GM21381 (cell line): ENCODE data around the gene CGNL1.

Source experiments
- ATAC-seq: cut with Tn5 transposase; IDR thresholded peaks from one replicate; pipeline ENCODE4 v1.9.1; 2021; ENCODE audit warnings: mild to moderate bottlenecking, moderate library complexity; ENCODE audit not compliant: unreplicated experiment

CGNL1 gene

DNA sequence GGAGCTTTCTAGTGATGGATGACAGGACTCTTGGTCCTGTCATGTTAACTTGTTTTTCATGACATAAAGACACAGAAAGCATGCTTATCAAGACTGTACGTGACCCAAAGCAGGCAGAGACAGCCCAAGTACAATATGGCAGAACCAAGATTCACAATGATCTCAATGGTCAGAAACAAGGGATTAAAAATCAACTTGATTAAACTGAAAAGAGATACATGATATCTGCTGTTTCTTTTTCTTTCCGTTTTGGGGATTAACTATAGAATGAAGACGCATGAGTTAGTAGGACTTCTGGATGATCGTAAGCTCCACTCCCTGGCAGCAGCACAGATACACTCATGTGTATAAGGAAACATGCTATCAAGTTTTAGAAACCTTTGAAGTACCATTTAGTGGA is 117.0 kb downstream of the CGNL1 start:
- no peak for ATAC-seq

DNA sequence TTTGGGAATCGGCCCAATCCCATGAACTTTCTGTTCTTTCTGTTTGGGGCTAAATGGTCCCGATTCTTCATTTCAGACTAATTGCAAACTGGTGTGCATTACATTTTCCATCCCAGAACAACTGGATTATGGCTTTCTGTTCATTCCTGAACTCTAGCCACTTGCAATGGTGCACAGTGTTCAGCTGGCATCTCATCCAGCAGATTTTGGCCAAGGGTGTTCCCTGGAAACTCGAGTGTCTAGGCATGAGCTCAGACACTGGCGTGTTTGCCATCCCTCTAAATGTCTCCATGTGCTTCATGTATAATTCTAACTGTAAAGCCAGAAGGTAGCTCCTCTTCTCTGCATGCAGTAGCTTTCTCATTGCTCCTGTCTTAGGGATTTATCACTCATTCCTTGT is 118.3 kb downstream of the CGNL1 start:
- no peak for ATAC-seq

DNA sequence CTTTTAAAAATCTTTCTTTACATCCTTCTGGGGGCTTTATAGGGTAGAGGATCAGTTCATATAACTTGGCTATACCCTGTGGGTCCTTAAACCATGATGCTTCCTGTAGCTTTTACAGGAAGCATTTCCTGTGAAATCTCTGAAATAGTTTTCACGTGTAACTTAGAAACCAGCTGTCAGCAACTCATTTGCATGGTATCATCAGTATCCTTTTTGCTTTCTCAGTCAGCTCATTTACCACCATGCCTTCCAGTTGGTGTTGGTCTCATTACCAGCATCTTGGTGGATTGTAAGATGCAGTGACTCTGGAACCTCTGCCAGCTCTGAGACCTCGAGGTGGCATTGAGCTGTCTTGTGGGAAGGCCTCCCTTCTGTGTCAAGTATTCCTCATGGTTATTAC is 118.7 kb downstream of the CGNL1 start:
- no peak for ATAC-seq

DNA sequence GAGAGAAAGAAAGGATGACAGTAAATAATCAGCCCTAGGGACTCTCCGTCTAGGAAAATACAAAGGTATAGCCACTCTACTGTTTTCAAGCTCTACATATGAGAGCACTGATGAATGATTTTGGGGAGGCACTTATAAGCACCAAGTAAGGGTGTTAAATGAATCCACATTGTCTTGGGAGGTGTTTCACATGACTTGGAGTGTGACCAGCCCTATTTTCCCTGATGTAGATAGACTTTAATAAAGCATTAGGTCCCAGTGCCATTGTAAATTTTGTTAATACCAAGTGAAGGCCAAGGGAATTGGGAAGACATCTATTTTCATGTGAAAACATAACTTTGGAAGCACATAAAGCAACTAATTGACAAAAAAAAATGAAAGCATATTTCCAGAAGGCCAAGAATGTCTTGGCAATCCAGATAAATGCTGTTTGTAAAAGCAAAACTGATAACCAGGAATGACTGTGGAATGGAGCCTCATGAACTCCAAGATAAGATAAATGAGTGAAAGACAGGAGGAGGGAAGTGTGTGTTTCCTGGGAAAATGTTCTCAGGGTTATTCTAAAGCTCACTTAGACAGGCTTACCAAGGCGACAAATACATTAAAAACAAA is 119.4 kb downstream of the CGNL1 start:
- no peak for ATAC-seq

DNA sequence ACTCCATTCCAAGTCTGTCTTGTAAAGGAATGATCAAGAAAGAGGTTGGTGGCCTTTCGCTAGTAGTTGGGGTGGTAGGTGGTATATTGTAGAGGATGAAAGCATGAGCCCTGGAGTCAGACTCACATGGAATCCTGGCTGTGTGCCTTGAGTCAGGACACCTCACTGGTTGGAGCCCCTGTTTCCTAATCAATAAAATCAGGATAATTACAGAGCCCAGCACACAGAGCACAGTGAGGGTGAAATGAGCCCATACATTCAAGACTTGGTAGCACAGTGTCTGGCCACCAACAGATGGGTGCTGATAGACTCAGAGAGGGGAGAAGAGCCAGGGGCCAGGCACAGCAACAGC is 120.3 kb downstream of the CGNL1 start:
- ATAC-seq: no peak

DNA sequence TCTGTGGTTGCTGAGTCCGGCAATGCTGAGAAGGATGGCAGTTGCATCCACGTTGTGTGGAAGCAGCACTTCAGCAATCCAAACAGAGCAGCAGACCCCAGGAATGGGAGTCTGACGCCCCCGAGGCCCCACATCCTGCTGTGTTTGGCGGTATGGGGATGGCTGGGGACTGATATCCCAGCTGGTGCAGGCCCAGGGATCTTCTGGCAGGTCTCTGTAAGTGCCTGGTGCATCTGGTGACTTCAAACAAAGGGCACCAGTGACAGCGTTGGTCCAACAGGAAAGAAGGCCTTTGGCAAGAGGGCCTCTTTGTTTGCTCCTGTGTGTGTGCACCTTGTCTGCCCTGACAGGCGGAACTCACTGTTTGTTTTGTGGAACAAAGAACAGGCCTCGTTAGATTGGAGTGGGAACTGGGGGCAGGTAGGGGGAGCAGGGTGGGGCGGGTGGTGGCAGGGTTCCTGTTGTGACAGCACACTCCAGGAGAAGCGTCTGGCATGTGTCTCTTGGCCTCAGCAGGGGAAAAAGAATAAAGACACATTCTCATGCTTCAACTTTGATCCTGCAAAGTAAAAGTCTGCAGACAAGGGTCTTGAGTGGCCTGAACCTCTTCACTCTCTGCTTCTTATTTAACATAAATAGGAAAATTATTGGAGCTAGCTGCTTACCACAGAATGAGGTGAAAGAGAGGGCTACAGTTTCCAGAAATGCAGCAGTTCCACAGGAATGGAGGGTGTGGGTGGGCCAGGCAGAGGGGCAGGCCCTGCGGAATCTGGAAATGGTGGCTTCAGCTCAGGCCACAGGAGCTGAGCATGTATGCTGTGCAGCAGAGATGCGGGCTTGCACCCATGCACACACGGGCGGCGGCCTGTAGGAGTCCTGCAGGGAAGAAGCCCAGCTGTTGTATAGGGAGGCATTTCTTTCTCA is 120.9 kb downstream of the CGNL1 start:
- no peak for ATAC-seq

DNA sequence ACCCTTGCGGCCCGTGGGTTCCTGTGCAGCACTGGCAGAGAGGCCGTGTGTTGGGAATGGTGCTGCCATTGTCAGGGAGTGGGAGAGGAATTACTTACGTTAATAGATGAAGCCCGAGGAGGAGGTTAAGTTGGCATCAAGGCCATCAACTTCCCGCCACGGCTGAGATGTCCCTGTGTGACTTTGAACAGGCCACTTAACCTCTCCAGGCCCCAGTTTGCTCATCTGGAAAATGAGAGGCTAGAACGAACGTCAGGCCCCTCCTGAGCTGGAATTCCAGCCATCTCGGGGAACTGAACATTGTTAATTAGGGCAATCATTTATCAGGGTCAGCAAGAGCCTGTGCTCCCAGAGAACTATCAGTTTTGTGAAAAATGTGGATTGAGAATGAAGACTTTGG is 124.0 kb downstream of the CGNL1 start:
- no peak for ATAC-seq

DNA sequence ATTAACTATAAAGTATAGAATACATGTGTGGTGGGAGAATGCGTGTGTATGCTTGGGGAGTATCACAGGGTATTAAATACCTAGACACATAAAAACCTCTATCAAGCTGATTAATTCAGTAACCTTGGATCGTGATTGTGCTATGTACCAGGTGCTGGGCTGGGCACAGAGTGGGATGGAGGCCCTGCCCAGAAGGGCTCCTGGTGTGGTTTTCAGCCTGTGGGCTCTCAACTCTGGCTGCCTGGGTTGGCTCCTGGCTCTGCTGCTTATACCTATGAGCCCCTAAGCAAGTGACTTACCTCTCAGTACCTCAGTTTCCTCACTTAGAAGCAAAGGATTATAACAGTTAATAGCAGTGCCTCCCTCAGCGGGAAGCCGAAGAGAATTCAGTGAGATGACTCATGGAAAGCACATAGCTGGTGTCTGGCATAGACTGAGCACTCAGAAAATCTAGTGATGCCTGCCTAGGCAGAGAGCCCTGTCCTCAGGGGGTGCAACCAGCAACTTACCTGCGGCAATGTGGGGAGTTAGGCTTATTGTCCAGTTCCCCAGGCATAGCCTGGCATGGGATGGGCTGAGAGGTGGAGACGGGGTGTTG is 124.8 kb downstream of the CGNL1 start:
- ATAC-seq: no peak

DNA sequence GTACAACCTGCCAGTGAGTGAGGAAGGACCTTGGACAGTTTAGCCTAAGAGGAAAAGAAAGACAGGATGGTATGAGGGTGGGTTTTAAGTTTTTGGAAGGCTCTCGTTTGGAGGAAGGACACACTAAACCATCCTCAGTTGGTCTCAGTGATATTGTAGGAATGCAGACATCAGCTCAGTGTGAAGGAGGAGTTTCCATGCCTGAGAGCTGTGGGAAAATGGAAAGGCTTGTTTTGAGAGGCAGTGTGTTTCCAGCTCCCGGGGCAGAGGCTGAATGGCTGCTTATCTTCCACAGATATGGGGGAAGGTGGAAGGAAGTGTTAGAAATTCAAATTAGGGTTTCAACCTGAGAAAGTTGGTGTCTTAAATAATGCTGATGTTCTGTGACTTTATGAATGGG is 125.8 kb downstream of the CGNL1 start:
- ATAC-seq: no peak

DNA sequence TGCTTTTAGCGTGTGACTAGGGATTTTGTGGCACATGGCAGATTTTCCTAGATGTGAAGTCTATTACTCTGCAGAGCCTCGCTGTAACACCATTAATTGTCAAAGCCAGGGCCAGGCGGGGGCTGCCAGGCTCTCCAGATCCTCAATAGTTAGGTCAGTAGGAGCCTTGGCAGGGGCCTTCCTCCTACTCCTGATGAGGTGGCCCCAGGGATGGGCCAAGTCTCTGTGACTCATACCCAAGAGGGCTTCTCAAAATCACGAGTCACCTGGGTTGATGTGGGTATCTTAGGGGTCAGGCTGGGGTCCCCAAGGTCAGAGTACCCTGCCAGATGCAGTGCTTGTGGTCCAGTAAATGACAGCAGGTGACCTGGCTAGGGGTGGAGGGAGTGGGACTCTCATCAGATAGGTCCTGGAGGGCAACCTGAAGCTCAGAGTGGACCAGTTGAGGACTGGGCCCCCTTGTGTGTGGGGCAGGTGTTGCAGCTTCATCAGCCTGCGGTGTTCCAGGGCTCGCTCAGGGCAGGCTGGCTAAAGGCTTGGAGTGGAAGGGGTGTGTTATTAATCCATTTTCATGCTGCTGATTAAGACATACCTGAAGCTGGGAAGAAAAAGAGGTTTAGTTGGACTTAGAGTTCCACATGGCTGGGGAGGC is 126.9 kb downstream of the CGNL1 start:
- no peak for ATAC-seq

DNA sequence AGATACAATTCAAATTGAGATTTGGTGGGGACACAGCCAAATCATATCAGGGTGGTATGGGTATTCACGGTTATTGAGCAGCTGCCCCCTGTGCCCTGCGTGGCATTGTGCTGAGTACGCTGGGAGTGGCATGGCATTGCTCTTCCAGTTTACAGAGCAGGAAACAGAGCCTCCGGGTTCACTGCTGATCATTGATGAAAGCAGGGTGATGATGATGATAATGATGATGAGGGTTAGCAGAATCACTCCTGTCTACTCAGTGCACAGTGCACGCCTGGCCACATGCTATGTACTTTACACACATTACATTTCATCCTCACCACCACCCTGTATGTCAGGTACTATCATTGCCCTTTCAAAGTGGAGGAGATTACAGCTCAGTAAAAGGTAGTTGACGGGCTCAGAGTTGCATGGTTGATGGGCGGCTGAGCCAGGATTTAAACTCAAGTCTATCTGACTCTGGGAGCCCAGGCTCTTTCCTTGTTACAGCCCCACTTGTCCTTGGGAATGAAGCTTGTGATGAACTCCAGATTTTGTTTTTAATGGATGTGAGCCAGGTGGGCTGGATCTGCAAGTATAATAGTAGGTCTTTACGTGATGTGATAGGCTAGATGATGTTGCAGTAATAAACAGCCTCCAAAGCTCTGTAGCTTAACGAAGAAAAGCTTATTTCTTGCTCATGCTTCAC is 127.8 kb downstream of the CGNL1 start:
- no peak for ATAC-seq

DNA sequence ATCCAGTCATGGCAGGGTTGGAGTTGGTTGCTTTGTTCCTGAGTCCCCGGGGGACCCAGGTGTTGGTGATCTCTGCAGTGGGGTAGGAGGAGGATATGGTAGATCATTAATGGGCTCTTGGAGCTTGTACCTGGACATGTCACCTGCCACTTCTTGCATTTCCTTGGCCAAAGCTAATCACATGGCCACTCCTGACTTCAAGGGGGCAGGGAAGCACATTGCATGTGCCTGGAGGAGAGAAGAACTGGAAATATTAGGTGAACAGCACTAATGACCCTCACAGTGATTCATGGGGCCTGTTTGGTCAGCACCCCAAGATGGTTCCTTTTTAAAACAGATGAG is 128.3 kb downstream of the CGNL1 start:
- no peak for ATAC-seq

DNA sequence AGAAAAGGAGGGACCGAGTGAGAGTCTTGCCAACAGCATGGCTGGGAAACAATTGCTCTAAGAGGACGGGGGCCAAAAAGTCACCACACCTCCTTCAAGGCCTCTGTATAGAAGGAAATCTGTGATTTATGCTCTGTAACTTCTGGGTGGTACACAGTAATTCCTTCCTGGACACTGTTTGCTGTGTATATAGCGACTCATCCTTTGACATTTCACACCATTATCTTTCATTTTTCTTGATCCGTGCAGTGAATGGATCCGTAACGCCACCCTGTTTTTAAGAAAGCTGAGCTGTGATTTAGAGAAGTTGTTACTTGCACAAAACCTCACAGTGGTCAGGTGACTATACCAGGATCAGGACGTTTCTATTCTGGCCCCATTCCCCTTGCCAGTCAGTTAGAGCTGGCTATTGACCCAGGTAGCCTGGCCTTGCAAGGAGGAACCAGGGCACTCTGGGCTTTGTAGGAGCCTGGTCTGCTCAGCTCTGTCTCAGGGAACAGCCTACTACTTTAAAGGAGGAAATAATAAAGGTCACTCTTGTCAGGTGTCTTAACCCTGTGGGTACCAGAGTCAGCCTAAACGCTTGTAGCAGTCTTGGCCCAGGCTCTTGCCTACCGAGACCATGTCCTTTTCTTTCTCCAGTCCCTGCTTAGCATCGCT is 128.9 kb downstream of the CGNL1 start:
- ATAC-seq: no peak

DNA sequence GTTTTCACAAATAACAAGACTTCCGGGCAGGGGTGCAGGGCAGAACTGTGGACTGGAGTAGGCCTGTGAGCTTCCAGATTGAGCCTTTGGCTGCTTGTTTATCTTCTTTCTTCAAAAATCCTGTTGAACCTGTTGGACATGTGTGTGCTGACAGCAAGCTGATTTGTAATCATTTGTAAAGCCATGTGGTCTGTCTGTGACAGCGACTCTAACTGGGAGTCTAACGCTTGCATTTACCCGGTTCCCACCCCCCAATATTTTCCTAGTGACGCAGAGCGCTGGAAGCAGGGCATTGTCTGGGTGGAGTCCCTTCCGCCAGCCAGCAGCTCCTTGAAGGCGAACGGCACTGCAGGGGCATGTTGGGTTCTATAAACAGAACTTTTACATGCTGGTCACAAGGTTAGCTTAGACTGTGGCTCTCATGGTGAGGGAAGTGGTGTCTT is 129.7 kb downstream of the CGNL1 start:
- ATAC-seq: no peak

DNA sequence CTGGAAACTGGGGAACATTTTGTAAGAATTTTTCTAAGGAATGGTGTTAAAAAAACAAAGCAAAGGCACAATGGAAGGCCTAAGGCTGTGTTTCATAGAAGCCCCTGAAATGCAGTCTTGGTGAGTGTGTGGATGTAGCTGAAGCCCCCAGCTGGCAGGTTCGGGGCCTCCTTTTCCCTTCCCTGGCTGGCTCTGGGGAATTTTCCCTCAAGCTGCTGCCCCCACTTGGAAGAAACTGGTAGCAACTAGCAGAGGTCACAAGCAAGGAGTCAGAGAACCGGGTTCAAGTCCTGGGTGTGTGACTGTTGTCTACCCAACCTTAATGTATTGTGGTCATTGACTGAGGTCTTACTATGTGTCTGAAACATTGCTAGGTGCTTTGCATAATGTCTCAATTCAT is 130.1 kb downstream of the CGNL1 start:
- no peak for ATAC-seq

DNA sequence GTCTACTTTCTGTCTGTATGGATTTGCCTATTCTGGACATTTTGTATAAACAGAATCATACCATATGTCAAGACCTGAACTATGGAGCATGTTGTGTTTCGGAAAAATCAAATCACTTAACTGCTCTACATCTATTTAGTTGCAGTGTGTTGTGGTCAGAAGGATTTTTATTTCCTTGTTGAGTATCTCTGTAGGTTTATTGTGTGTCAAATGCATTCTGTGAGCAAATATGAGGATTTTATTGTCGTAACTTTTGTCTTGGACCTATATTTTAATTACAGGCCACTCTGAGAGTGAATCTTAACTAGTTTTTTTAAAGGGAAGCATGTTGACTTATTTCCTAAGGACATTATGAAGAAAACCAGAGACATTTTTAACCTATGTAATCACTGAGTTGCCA is 130.8 kb downstream of the CGNL1 start:
- ATAC-seq: no peak

DNA sequence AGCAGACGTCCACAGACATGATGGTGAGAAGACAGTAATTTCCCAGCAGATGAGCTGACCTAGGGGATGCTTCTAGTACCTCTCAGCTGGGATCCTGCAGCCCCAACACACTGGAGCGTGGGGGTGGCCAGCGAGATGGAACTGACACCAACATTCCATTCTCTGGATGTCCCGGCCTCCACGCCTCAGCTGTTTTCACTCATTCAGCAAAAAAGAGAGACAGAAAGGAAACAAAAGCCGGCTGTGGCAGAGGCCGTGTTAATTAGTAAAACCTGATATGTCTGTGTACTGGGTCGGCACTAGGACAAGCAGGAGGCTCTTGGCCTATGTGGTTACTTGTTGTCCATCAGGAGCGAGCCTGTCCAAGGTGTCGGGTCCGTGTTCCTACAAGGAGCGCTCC is 132.8 kb downstream of the CGNL1 start:
- ATAC-seq: no peak

DNA sequence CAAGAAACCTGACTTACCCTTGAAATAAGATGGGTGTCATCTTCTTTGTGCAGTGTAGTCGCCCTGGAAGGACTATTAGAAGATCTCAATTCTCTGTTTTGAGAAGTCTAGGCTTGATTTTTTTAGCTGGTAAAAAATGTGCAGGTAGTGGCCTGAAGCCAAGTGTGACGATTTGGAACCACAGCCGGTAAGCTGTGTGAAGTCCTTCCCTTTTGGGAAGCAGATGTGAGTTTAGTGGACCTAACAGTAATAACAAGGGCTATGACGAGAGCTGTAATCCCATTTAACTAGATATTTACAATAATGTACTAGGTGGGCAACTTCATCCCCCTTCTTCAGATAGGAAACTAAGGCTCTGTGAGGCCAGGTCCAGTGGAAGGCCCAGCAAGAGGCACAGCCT is 133.7 kb downstream of the CGNL1 start:
- ATAC-seq: no peak

DNA sequence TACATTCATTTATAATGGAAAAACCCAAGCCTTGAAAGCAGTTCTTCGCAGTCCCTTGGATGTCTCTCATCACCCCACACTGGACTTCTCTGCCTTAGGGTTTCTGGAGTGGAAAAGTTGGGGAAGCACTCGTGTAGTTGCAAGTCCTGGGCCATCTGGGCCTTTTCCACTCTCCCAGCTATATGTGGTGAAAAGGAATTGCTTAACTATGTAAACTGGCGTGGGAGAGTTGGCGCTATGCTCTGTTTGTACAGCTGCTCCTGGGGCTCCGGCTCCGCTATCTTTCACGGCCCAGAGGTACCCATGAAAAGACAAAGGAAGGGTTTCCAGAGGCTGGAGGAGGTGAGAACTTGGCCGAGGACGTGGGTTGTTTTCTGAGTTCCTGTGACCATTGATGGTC is 134.3 kb downstream of the CGNL1 start:
- no peak for ATAC-seq

DNA sequence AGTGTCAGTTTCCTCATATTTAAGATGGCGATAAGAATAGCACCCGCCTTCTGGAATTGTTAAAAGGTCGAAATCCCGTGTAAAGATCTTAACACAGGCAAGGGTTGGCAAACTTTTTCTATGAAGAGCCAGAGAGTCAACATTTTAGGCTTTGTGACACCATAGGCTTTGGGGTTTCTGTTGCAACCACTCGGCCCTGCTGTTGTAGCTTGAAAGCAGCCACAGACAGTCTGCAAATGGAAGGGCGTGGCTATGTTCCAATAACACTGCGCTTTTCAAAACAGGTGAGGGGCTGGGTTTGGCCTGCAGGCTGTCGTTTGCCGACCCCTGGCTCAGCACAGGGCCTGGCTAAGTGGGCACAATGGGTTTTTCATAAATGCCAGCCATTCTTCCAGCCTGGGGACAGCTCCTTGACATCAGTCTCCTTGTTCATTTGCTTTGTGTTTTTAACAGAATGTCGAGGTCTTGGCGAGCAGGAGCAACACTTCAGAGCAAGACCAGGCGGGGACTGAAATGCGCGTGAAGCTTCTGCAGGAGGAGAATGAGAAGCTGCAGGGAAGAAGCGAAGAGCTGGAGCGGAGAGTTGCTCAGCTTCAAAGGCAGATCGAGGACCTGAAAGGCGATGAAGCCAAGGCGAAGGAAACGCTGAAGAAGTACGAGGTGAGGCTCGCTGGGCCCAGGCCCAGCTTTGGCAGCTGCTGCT is 140.2 kb downstream of the CGNL1 start:
- no peak for ATAC-seq
